Fibroblast of pulmonary artery (primary cell): ENCODE measurements around the gene JAK3.
"Not testable (repeated sequence)": the region's sequence is repeated elsewhere in the genome, so short reads cannot be mapped to it uniquely, and the experiment has no call there.

Source experiments
- DNase-seq: peaks from one replicate; pipeline ENCODE4 v3.0.0-alpha.2; 2010; ENCODE audit warnings: low read depth
- H3K4me3 ChIP-seq: replicated peaks from 2 replicates; pipeline ENCODE4 v1.5.1; 2011; ENCODE audit warnings: low read depth, mild to moderate bottlenecking, control low read depth, low read length, moderate library complexity
- TF ChIP-seq, protein P1 (sequence below): IDR thresholded peaks from 2 replicates; pipeline ENCODE4 v1.5.1; 2011; ENCODE audit warnings: mild to moderate bottlenecking, control low read depth, low read length, inconsistent platforms; ENCODE audit errors: missing control alignments

The JAK3 gene

DNA sequence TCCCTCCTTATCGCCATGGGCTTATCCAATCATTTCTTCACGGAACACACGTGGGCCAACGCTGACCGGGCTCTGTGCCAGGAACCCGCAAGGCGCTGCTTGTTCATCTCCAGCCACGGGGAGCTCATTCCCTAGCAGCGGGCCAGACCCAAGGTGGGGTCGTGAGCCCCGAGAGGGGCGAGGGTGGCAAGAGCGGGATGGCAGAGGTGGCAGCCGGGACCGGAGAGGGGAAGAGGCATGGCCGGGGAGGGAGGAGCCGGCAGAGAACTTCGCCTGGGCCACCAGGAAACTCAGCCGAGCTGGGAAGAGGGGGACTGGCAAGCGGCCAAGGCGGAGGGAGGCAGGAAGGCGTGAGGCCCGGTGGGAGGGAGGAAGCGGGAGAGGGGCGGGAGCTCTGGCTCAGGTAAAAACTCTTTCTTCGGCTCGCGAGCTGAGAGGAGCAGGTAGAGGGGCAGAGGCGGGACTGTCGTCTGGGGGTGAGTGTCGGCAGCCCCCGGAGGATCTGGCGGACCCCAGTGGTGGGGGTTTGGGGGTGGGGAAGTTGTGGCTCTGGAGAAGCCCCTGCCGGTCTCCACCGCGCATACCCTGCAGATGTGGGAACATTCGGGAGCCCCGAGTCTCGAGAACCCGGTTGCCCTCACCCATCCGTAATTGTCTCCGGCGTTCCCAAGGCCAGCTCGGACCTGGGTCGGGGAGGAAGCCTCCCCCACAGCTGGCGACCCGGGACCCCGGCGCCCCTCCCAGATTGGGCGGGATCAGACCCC, 52.9 kb downstream of the JAK3 start, which contains the start of gene B3GNT3:
TSS of gene B3GNT3 (plus strand) at position 408 of the 764 bp plus-strand sequence. CDS start 12,670 bp downstream, outside the sequence.
- TF ChIP-seq, protein P1, sequence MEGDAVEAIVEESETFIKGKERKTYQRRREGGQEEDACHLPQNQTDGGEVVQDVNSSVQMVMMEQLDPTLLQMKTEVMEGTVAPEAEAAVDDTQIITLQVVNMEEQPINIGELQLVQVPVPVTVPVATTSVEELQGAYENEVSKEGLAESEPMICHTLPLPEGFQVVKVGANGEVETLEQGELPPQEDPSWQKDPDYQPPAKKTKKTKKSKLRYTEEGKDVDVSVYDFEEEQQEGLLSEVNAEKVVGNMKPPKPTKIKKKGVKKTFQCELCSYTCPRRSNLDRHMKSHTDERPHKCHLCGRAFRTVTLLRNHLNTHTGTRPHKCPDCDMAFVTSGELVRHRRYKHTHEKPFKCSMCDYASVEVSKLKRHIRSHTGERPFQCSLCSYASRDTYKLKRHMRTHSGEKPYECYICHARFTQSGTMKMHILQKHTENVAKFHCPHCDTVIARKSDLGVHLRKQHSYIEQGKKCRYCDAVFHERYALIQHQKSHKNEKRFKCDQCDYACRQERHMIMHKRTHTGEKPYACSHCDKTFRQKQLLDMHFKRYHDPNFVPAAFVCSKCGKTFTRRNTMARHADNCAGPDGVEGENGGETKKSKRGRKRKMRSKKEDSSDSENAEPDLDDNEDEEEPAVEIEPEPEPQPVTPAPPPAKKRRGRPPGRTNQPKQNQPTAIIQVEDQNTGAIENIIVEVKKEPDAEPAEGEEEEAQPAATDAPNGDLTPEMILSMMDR = no peak
- peak; percentile 39 for DNase-seq
- no peak within 1 kb of the TSS for H3K4me3 ChIP-seq

DNA sequence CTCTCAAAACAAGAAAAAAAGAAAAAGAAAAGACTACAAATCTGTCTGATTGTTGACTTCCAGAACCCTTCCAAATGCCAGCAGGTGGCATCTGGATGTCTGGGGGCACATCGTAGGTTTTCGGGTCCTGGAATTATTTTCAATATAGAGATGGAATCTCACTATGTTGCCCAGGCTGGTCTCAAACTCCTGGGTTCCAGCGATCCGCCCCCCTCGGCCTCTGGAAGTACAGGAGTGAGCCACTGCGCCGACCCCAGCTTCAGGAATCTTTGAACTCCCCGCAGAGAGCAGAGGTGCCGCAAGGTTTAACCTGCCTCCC, 53.4 kb downstream of the JAK3 start:
- no peak for DNase-seq
- H3K4me3 ChIP-seq = no peak overlapping the region
- TF ChIP-seq, protein P1 = no peak

DNA sequence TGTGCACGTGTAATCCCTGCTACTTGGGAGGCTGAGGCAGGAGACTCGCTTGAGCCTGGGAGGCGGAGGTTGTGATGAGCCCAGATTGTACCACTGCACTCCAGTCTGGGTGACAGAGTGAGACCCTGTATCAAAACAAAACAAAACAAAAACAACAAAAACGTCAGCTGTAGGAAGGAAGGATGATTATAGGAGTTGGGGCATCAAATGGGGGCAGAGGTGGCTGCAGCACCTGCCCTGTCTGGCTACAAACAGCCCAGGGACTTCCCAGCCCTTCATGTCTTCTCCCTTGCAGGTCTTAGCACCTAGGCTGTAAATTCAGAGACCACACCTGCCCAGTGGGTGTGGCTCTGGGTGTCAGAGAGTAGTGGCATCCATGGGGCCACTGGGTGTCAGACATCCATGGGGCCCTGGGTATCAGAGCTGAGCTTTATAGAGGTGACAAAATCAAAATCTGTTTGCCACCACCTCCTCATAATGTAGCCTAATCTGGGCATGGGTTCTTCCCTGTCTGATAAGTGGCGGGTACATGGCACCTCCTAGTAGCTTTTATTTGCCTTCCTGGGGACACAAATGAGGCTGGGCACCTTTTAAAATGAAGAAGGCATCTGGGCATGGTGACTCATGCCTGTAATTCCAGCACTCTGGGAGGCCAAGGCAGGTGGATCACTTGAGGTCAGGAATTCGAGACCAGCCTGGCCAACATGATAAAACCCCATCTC, 57.6 kb downstream of the JAK3 start:
- TF ChIP-seq, protein P1 = no peak
- DNase-seq = no peak
- H3K4me3 ChIP-seq = no peak overlapping the region

DNA sequence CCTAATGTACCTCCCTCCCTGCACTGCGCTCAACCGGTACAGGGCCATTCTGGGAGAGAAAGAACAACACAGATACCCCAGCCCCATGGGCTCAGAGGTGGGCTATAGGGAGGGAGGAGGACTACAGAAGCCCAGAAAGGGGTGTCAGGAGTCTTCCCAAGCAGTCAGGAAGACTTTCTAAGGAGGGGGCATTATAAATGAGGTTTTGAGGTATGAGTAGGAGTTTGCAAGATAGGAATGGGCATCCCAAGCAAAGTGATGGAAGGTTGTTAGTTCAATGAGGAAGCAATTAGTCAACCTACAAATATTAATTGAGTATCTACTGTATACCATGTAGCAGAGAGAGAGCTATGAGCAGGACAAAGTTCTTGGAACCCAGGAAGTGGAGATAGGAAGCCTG, 59.1 kb downstream of the JAK3 start:
- DNase-seq = no peak
- no peak overlapping the region for H3K4me3 ChIP-seq
- TF ChIP-seq, protein P1 = no peak

DNA sequence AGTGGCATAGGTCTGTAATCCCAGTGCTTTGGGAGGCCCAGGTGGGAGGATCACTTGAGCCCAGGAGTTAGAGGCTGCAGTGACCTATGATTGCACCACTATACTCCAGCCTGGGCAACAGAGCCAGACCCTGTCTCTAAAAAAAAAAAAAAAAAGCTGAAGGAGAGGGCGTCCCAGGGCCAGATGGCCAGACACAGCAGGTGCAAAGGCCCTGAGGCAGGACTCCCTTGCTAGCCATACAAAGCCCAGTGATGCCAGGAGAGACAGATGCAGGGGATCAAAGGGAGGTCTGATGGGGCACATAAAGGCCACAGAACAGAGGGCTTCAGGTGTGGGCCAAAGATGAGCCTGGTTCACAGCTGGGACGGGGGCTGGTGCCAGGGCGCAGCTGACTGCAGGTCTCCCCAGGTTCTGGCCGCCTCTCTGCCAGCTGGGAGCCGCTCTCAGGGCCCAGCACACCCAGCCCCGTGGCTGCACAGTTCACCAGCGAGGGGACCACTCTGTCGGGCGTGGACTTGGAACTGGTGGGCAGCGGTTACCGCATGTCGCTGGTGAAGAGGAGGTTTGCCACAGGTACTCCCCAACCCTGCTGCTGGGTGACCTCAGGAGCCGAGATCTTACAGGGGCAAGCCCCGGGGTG, 60.4 kb downstream of the JAK3 start:
- no peak for DNase-seq
- H3K4me3 ChIP-seq = no peak overlapping the region
- TF ChIP-seq, protein P1 = no peak

DNA sequence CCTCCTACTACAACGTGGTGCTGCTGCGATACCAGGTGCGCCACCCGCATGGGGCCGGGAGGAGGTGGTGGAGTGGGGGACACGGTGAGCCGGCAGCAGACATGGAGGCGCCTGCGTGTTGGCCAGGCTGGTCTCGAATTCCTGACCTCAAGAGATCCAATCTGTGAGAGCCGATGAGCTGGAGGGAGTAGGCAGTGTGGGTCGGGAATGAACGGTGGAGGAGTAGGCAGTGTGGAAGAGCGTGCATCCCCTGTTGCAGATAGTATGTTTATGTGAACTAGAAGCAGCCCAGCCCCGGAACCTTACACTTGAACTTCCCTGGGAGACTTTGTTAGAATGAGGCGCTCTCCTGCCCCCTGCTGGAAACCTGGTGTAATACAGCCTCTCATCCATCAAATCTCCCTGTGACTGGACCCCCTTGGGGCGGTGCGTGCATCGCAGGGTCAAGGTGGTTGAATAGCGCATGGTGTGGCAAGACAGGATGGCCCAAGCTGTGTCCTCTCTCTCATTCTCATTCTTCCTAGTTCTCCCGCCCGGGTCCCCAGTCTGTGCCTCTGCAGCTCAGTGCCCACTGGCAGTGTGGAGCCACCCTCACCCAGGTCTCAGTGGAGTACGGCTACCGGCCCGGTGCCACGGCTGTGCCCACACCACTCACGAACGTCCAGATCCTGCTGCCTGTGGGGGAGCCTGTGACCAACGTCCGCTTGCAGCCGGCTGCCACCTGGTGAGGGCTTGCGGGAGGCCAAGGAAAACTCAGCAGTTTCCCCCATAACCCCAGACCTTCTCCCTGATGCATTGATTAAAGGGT, 63.4 kb downstream of the JAK3 start:
- H3K4me3 ChIP-seq = no peak overlapping the region
- DNase-seq = peak; percentile 72
- TF ChIP-seq, protein P1 = peak; percentile 87

DNA sequence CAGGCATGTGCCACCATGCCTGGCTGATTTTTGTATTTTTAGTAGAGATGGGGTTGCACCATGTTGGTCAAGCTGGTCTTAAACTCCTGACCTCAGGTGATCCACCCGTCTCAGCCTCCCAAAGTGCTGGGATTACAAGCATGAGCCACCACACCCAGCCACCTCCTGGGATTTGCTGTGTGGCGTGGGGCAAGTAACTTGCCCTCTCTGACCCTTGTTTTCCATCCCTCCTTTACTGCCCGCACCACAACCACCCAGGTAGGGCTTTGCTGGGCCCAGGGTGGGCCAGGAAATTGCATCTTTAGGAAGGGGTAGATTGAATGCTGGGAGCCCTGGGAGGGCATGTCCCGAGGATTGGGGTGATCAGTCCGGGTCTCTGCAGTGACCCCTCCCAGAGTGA, 64.1 kb downstream of the JAK3 start:
- DNase-seq, H3K4me3 ChIP-seq: not testable (repeated sequence)
